Activated naive CD4-positive, alpha-beta T cell treated with anti-CD3 and anti-CD28 coated beads, Interleukin-2, amount 50 U/mL, for 16 hours (primary cell): ENCODE data around the gene NAPA.
A peak's percentile ranks its signal among the peaks of the same experiment; 100 is the strongest.

Source experiments
- DNase-seq: peaks from one replicate; pipeline ENCODE4 v3.0.0-alpha.2; 2020

Gene NAPA

DNA sequence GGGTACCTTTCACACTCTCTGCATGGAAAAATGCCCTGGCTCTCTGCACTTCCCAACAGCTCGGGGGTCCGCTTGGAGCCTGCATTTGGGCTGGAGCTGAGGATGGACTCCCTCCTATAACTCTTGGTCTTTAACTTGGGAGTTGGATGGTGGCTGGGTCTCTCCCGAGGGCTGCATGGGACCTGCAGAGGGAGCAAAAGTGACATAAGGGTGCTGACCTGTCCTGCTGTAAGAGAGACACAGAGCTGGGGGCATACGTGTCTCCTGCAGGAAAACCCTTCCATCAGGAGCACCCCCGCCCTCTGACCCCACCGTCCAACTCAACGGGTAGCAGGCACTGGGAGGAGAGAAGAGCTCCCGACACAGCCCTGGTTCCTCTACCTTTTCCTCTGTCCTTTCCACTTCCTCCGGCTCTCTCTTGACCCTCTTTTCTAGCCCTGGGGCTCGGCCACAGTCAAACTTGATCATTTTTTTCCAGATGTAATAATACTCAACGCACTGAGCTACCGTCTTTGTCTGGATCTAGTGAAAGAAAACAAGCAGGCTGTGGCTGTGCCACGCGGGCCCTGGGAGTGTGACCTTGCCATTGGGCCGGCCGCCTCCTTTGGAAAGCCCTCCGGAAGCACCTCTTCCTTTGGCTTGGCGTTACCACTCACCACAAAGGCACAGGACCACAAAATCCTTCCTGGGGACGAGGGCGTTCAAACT, 6.8 kb upstream of the NAPA start:
- DNase-seq, result no peak

DNA sequence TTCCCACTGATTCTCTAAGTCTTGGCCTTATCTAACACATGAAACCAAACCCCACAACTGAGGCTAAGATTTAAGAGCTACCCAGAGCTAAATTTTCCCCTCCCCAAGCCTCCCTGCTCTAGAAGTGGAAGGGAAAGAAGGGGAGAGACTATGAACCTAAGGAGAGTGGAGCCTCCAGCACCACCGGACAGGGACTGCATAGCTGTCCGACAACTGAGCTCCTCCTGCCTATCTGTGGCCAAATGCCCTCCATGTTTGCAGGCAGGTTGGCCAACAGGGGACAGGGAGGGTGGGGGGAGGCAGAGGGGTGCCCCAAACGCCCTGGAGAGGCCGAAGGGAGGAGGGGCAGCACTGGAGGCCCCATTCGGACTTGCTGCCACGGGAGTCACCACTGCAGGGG, 6.0 kb upstream of the NAPA start:
- DNase-seq, result no peak

DNA sequence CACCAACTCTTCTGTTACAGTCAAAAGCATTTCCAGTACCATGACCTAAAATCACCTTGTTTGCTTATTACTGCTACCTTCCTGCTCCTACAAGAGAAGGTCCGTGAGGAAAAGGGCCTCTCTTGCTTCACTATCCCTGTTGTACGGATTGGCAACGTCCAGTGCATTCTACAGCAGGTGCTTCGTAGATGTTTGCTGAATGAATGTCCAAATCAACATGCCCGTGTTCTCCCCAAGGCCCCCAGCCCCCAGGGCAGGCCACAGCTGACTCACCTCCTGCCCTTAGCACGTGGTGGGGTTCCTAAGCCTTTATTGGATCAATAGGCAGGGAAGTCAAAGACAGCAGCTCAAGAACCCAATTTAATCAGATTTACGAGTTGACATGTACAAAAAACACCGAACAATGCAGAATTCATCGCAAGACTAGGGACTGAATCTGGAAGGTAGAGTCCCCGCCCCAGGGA, 5.5 kb upstream of the NAPA start:
- DNase-seq, result no peak

DNA sequence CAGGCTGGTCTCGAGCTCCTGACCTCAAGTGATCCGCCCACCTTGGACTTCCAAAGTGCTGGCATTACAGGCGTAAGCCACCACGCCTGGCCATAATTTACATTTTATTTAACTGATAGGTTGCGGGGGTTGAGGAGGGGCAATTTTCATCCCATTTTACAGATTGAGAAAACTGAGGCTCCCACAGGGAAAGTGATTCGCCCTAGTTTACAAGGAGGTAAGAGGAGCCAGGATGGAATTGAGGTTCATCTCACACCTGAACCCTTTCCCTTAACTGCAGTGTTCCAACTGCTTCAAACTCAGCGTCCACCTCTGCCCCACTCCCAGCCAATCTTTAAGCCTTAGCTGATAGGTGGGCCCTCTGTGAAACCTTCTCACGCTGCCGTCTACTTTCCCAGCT, 4.0 kb upstream of the NAPA start:
- no peak for DNase-seq

DNA sequence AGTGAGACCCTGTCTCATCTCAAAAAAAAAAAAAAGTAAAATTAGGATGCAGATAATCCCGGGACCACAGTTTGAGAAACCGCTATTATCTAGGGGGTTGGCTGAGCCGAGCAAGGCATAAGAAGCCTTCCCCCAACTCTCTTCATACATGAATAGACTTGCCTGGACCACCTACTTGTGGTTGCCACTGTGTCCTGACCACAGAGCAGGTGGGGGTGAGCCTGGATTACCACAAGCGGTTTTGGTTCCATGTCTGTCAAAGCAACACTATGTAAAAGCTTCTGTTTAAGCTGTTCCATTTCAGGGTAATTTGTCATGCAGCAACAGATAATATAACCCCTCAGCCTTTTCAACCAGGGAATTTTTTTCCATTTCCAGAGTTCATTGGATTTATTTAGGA, 3.3 kb upstream of the NAPA start:
- DNase-seq, result peak; percentile 57

DNA sequence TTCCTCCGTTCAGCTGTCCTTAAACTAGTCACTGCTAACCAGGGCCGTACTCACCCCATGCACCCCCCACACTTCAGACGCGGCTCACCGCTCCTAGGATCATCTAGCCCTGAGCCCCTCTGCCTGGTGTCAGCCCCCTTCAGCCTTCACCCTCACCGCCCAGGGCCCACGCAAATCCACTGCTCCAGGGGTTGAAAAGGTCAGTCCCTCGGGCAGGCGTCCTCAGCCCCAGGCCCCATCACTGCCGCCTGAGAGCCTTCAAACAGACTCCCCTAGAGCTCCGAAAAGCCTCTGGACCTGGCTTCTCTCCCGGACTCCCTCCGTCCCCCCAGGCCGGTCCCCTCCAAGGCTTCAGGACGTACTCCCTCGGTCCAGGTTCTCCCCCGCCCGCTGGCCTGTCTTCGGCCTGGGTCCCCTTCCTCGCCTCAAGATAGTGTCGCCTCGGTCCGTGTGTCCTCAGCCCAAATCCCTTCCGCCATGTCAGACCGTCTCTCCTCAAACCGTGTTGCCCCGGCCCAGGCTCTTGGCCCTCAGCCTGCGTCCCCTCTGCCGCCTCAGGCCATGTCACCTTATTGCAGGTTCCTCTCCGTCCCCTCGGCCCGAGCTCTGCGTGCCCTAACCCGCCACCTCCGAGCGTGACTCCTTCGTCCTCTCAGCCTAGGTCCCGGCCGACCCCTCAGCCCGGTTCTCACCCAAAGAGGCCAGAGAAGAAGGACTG, 553 bp downstream of the NAPA start:
- no peak for DNase-seq

DNA sequence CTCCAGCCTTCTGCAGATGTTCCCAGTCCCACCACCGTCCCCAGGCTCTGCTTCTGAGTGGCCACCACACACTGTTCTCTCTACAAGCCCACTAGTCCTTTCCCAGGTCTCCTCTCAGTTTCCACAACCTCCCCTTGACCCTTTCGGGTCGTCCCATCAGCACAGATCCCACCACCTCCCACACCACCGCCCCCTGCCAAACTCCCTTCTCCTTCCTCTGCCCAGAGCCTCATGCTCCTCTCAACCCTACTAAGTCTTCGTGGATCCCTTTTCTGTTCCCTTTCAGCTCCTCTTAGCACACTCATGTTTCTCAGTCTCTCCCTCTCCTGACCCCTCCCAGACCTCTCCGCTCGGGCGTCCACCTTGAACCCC, 1.9 kb downstream of the NAPA start:
- DNase-seq, result no peak

DNA sequence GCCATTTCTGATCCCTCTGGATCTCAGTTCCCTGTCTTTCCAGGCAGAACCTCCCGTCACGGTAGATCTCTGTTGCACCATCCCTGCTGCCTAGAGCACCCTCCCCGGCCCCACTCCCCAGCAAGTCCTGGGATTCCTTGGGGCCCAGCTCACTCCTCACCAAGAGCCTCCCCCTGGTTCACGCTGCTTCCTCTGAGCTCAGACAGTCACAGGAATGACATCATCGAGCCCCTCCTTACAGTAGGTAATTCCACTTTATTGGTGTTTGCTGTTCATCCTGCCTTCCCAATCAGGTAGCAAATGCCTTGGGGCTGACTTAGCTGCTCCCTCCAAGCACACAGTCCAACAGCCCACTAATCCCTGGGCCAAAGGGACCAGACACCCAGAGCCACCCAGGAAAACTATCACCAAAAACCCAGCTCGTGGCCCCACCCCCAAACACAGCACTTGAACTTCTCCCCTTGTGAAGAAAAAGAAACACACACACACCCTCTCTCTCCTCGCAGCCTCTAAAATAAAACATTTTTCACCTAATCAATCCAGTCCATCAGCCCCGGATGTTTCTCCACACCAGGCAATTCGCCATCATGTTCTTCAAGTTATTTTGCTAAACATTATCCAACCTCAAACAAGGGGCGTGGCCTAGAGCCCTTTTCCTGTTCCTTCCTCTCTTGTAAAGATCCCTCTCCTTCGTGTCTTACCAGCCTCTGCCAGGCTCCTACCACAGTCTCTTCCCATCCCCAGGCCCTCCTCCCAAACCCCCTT, 2.5 kb downstream of the NAPA start:
- no peak for DNase-seq

DNA sequence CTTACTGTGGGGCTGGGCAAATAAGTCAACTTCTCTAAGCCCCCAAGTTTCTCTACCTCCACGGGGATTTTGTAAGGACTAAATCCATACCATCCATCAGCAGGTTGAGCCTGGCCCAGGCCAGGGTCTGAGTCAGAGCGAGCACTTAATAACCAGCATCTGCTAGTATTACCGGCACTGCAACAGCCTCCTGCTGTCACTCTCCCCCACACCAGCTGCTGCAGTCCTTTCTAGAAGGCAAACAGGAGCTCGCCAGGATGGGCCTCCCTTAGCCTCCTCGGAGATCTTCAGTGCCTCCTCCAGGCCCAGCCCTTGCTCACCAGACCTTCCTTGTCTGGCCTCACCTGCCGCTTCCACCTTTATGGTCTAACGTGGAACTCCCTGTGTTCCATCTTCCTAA, 3.2 kb downstream of the NAPA start:
- DNase-seq, result no peak

DNA sequence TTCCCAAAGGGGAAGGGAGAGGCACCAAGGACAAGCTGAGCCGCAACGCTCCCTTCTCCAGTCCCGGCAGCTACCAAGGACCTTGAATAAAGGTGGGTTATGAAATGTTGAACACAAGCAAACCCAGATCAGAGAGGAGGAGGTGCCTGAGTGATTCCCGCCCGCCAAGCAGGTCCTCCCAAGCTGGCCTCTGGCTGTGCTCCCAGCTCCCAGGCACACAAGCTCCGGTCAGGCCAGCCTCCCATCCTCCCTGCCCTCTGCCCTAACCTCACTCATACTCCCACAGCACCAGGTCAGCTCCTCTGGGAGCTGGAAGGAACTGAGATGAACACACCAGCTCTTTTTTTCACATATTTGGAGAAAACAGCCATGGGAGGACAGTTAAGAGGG, 3.7 kb downstream of the NAPA start:
- DNase-seq, result no peak

DNA sequence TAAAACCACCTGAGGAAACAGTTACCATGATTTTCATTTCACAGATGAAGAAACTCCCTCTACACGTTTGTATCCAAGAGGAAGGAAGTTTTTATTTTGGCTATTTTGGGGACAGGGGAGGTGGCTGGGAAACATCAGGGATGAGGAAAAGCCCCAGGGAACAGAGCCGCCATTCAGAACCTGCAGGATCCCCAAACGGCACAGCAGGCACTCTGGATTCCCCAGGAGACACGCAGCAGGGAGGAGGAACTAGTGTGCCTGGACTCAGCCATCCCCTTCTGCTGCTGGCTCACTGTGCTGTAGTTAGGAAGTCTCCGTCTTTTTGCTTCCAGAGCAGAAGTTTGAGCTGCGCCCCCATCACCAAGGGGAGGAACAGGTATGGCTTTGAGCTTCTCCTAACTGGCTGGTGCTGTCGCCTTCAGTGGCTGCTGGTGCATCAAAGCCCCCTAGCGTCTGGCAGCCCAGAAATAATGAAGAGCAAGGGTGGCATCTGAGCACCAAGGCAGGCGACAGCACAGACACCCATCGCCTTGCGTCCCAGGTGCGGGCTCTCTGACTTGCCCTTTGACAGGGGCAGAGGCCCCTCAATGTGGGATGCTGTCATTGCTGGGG, 4.2 kb downstream of the NAPA start:
- no peak for DNase-seq

DNA sequence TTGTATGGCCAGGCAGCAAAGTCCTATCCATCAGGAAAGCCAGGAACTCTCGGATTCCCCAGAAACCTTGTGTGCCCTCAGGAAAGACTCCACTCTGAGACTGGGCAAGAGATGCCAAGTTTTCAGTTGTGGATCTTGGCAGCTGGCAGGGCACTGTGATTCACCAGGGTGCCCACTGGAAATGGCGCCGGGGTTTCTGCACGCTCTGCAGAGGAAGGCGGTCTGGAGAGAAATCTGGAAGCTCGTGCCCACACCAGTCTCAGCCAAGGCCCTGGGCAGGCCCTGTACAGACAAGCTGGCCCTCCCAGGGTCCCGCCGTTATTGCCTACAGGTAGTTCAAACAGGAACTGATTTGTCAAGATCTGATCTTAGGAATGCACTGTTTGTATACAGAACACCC, 4.9 kb downstream of the NAPA start:
- DNase-seq, result no peak

DNA sequence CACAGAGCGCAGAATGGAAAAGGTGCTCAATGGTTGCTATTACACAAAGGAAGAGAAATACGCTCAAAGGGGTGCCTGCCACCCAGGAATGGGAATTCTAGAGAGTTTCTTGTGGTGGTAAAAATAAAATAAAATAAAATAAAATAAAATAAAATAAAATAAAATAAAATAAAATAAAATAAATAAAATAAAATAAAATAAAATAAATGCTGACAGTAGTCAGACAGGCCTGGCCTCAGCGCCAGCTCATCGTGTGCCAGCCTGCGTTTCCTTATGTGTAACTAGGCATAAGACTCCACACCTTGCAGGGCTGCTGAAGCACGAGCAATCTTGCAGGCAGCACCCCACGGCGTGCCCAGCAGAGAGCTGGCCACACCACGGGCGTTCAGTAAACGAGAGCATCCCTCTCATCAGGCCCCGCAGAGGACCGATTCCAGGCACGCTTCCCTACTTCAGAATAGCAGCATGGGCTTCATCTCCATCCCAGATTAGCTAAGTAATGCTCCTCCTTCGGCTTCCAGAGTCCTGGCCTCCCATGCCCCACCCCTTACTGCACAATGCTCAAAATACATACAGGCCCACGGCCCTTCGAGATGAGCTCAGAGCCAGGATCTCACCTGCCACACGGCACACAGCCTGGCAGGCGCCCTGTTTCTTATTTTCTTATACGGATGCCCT, 5.6 kb downstream of the NAPA start:
- no peak for DNase-seq

DNA sequence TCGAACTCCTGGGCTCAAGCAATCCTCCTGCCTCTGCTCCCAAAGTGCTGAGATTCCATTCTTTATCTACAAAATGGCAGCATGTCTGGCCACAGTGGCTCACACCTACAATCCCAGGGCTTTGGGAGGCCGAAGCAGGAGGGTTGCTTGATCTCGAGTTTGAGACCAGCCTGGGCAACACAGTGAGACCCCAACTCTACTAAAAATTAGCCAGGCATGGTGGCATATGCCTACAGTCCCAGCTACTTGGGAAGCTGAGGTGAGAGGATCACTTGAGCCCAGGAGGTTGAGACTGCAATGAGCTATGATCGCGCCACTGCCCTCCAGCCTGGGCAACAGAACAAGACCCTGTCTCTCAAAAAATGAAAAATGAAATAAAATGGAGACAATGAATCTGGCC, 6.1 kb downstream of the NAPA start:
- no peak for DNase-seq

DNA sequence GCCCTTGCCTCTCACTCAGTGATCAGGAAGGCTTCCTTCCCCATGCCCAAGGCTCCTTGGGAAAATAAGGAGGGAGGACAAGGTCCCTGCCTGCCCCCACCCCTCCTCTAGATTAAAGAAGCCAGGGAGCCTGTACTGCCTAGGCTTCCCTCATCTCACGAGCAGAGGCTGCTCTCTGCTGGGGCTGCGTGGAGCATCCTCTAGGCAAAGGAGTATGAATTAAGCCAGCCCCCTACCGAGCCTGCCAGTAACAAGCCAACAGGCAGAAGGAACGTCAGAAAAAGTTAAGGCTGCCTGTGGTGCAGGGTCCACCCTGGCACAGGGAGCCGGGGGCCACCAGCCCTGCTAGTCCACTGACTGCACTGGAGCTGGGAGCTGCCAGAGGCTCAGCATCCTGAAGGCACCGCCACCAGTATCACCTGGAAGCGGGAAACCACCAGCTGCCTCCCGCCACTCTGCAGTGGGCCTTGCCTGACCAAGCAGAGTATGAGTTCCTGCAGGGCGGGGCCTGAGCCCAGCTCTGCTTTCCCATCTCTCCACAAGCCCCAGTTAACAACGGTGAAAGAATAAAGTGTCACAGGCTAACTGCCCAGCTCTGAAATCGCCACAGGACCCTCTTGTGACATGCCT, 6.8 kb downstream of the NAPA start:
- no peak for DNase-seq

DNA sequence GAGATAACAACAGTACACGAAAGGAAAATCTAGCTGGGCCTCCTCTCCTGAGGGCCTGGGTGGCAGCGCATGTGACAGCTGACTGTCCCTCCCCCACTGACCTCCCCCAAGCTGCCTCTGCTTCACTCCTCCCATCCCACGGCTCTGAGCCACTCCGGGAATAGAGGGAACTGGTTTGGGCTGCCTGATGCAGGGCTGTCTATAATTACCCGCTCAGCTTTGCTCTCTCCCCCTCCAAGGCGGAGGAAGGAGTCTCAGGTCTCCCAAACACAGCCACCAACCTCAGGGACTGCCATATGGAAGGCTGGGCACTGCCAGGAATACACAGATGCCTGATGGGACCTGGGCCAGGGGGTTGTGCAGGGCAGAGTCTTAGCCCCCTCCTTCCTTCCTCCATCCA, 7.9 kb downstream of the NAPA start:
- DNase-seq, result no peak

DNA sequence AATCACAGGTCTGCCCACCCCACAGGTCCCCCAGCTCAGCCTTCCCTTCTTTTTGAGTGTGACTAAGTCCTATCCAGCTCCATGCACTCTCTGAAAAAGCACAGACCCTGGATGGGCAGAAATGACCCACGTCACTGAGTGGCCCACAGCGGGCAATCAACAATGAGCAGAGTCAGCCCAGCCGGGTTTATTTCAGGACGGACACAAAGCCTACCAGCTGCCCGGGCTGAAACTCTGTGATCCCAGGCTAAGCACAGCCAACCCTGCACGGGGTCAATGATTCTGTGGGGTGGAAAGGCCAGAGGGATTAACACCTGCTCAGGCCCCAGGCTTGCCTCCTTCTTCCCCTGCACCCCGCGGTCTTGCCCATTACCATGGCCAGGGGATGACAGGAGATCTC, 8.4 kb downstream of the NAPA start:
- no peak for DNase-seq

DNA sequence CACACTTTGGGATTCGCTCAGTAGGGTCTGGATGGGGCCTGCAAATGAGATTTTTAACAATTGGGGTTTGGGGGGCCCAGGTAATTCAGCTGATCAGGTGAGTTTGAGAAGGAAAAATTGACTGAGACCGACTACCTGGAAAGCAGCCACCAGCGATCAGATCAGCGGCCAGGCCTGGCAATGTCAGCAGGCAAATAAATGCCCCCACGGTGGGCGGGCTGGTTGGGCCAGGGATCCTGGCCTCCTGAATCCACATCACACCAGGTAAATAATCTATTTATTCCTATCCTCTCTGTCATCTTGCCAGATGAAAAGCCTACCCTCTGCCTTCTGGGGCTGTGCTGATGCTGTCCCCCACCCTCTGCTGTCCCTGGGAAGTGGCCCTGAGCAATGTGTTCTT, 9.4 kb downstream of the NAPA start:
- DNase-seq, result no peak

DNA sequence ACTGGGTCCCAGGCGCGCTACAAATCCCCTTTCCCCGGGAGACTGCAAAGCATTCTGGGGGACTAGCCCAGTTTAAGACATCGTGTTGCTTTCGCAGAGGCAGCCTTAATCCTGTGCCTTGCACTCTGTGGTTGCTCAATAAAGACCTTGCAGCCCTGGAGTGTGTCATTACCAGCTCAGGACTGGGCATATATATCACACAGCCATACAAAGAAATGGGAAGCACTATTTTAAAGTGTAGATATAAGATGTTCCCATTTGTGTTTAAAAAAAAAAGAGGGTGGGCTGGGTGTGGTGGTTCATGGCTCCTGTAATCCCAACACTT, 11.1 kb downstream of the NAPA start:
- DNase-seq, result no peak

DNA sequence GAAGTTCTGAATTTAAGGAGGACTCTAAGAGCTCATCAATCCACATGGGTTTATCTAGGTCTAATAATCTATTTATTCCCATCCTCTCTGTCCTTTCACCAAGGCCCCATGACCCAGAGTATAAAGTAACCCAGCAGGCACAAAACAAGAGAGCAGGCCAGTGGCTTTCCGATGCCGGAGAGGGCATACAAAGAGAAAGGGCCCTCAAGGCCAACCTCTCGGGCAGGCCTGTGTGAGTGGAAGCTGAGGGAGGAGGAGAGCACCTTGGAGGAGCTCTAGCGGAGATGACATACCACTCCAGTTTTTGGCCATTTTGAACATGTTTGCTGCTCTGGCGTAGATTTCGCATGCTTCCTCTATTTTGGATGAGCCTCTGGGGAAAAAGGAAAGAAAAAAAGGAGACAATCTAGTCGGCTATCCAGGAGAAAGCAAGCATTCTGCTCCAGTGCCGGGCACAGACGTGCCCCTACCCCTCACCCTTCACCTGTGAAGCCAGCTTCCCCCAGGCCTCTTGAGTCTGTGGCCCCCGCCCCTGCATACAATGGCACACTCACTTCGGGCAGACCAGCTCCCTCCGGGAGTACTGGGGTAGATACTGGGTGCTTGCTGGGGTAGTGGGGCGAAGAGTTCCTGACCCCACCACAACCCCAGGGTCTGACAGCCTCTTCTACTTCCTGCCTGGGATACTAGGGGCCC, 11.6 kb downstream of the NAPA start:
- DNase-seq, result no peak

DNA sequence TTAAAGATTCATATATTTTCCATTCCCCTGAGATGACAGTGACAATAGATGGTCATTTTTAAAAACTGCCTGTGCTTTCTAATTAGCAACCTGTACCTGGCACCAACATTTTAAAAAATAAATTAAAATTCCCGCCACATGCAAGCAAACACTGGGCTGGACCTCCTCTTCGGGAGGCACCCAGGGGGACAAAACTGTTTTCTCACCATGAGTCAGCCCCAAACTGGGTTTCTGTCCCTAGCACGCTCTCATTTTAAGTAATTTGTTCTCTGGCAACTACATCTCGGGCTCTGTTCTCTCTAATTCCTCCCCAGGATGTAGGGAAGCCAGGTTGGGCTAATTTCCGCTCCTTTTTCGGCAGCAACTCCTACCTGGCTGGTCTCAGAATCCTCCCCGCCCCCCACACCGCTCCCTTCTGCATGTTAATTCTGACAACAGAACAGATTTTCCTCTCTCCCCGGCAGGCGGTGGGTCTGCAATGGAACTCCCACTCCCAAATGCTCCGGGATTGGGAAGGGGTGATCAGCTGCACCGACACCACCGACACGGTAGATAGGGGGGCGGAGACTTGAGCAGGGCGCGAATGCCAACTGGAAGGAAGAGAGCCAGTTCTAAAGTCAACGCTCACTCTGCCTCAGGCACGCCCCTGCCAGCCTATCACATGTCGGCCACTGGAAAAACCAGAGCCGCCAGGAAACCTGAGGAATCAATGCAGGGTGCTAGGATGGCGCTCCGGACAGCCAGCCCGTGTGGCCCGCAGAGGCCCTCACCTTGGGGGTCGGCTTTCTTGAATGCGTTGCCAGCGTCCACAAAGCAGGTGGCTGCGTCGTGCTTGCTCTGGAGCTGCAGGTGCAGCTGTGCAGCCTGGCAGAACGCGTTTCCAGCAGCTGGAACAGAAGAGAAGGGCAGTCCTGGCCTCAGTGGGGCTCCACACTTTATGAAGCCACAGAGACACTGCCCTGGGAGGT, 14.7 kb downstream of the NAPA start:
- DNase-seq, result no peak
